GM23338 (cell line): ENCODE data around the gene FRAT1. TPM values are rescaled to one million over a fixed set of nuclear protein-coding genes. Genes with fewer than 3 reads are reported as not detected.

ENCODE experiments used
- ATAC-seq: fragments of 200-7000 bp; cut with Tn5 transposase; 3 replicates; pipeline ENCODE4 v1.9.1; 2020
- DNase-seq: peaks from one replicate; pipeline ENCODE4 v3.0.0-alpha.2; 2015; ENCODE audit warnings: low spot score
- H2AFZ ChIP-seq: fragments of 200-600 bp; sonication (generic); 2 replicates; pipeline ENCODE4 v1.8.0; 2016; ENCODE audit warnings: antibody characterized with exemption, mild to moderate bottlenecking, moderate library complexity
- H3F3A ChIP-seq: fragments of 200-600 bp; sonication (generic); replicated peaks from 2 replicates; pipeline ENCODE4 v1.8.0; 2017; ENCODE audit warnings: antibody characterized with exemption, mixed run types, low read depth
- H3K27ac ChIP-seq: fragments of 200-600 bp; sonication (generic); 2 replicates; pipeline ENCODE4 v1.6.1; 2016; ENCODE audit warnings: low read depth
- H3K27me3 ChIP-seq: fragments of 200-600 bp; sonication (generic); 2 replicates; pipeline ENCODE4 v1.8.0; 2016; ENCODE audit warnings: mild to moderate bottlenecking, mixed run types, moderate library complexity; ENCODE audit not compliant: insufficient read depth
- H3K36me3 ChIP-seq: fragments of 200-600 bp; sonication (generic); 2 replicates; pipeline ENCODE4 v1.8.0; 2016; ENCODE audit warnings: mild to moderate bottlenecking; ENCODE audit not compliant: insufficient read depth
- H3K4me1 ChIP-seq: fragments of 200-600 bp; sonication (generic); 2 replicates; pipeline ENCODE4 v1.8.0; 2016; ENCODE audit warnings: mild to moderate bottlenecking, moderate library complexity; ENCODE audit not compliant: insufficient read depth
- H3K4me2 ChIP-seq: fragments of 200-600 bp; sonication (generic); 2 replicates; pipeline ENCODE4 v1.7.1; 2017; ENCODE audit warnings: mixed run types
- H3K4me3 ChIP-seq: fragments of 200-600 bp; sonication (generic); 2 replicates; pipeline ENCODE4 v1.6.1; 2016; ENCODE audit warnings: mixed run types
- H3K79me2 ChIP-seq: fragments of 200-600 bp; sonication (generic); replicated peaks from 2 replicates; pipeline ENCODE4 v1.8.0; 2017; ENCODE audit warnings: mild to moderate bottlenecking; ENCODE audit not compliant: insufficient read depth
- H3K9me2 ChIP-seq: fragments of 200-600 bp; sonication (generic); 2 replicates; pipeline ENCODE4 v1.8.0; 2017; ENCODE audit not compliant: insufficient read depth
- H4K20me1 ChIP-seq: fragments of 200-600 bp; sonication (generic); replicated peaks from 2 replicates; pipeline ENCODE4 v1.8.0; 2017; ENCODE audit warnings: mild to moderate bottlenecking; ENCODE audit not compliant: insufficient read depth
- H3K27ac Mint-ChIP-seq: 2 replicates; pipeline ENCODE4 v1.8.0; 2020; ENCODE audit warnings: inconsistent platforms, mild to moderate bottlenecking, moderate library complexity, mixed read lengths
- H3K27me3 Mint-ChIP-seq: 3 replicates; pipeline ENCODE4 v1.8.0; 2022; ENCODE audit warnings: low read depth, mild to moderate bottlenecking, moderate library complexity, mixed read lengths, inconsistent platforms; ENCODE audit not compliant: insufficient read depth, poor library complexity
- H3K36me3 Mint-ChIP-seq: 3 replicates; pipeline ENCODE4 v1.8.0; 2021; ENCODE audit warnings: low read depth, mild to moderate bottlenecking, inconsistent platforms, moderate library complexity, mixed read lengths
- H3K4me1 Mint-ChIP-seq: 3 replicates; pipeline ENCODE4 v1.8.0; 2020; ENCODE audit warnings: mild to moderate bottlenecking, inconsistent platforms, mixed read lengths
- H3K4me3 Mint-ChIP-seq: 3 replicates; pipeline ENCODE4 v1.8.0; 2021; ENCODE audit warnings: moderate library complexity, mild to moderate bottlenecking, inconsistent platforms, mixed read lengths
- H3K9me3 Mint-ChIP-seq: 3 replicates; pipeline ENCODE4 v1.8.0; 2020; ENCODE audit warnings: moderate library complexity, mild to moderate bottlenecking, inconsistent platforms, mixed read lengths
- CREB1 ChIP-seq: fragments of 250-450 bp; sonication (Bioruptor Pico); IDR thresholded peaks from 2 replicates; pipeline ENCODE4 v1.5.0; 2020; ENCODE audit warnings: low read depth, mild to moderate bottlenecking, moderate library complexity
- EZH2 ChIP-seq: fragments of 200-600 bp; sonication (generic); IDR thresholded peaks from one replicate; pipeline ENCODE4 v1.8.0; 2017; ENCODE audit warnings: antibody characterized with exemption, mild to moderate bottlenecking, low read depth; ENCODE audit not compliant: unreplicated experiment
- JUNB ChIP-seq: IDR thresholded peaks from one replicate; pipeline ENCODE4 v1.6.1; 2016; ENCODE audit warnings: antibody characterized with exemption; ENCODE audit not compliant: unreplicated experiment
- NANOG ChIP-seq: IDR thresholded peaks from 2 replicates; pipeline ENCODE4 v1.6.1; 2016; ENCODE audit warnings: antibody characterized with exemption, borderline replicate concordance
- POLR2AphosphoS5 ChIP-seq: IDR thresholded peaks from 2 replicates; pipeline ENCODE4 v1.6.1; 2016; ENCODE audit warnings: antibody characterized with exemption, low read depth
- REST ChIP-seq: IDR thresholded peaks from one replicate; pipeline ENCODE4 v1.6.1; 2018; ENCODE audit warnings: antibody characterized with exemption; ENCODE audit not compliant: unreplicated experiment
- STAT1 ChIP-seq: IDR thresholded peaks from one replicate; pipeline ENCODE4 v1.6.1; 2016; ENCODE audit warnings: antibody characterized with exemption; ENCODE audit not compliant: unreplicated experiment
- ZNF114 ChIP-seq: fragments of 250-450 bp; sonication (Bioruptor Pico); IDR thresholded peaks from 2 replicates; pipeline ENCODE4 v1.5.0; 2020; ENCODE audit warnings: mild to moderate bottlenecking, moderate library complexity
- ZNF331 ChIP-seq: fragments of 250-450 bp; sonication (Bioruptor Pico); IDR thresholded peaks from 2 replicates; pipeline ENCODE4 v1.5.0; 2020; ENCODE audit warnings: low read depth, mild to moderate bottlenecking, moderate library complexity
- ZNF462 ChIP-seq: fragments of 250-450 bp; sonication (Bioruptor Pico); IDR thresholded peaks from 2 replicates; pipeline ENCODE4 v1.5.0; 2020; ENCODE audit warnings: mild to moderate bottlenecking, moderate library complexity
- polyA plus RNA-seq: library from polyadenylated mRNA; unstranded; fragments of >200 nt; fragmentation: Nextera tagmentation; extraction: Ambion mirVana; gene quantifications from 2 replicates; pipeline ENCODE4 v1.2.1, GENCODE V29; 2016
- total RNA-seq: library from RNA; depleted of rRNA; stranded (reverse); fragments of >200 nt; shearing (Covaris generic); gene quantifications from 2 replicates; pipeline ENCODE4 v1.2.3, GENCODE V29; 2014
- TF ChIP-seq, protein P1 (sequence below), 2 experiments: fragments of 200-600 bp in 1 of 2; sonication (generic) in 1 of 2; conservative IDR thresholded peaks; 2 replicates each; pipeline versions ENCODE4 v1.5.1 to v1.6.1; 2016 to 2017; ENCODE audit warnings: antibody characterized with exemption in 2 of 2, low read depth in 2 of 2, mild to moderate bottlenecking in 2 of 2, moderate library complexity in 1 of 2

Gene FRAT1
- total and polyA plus RNA-seq, 2 experiments from 2014 or later, result 1.4 to 8.5 TPM

GRCh38 chr10:97336006-97336405 is 16.9 kb downstream of the FRAT1 start:
- H3K27me3 Mint-ChIP-seq, result peaks cover 23% of the 10 kb centered on the region

More at GRCh38 chr10:97336006-97336405, 16.9 kb downstream of the FRAT1 start:
- peaks cover 48% of the 10 kb centered on the region for H3K4me1 Mint-ChIP-seq
- H3K27ac Mint-ChIP-seq, result no peak overlapping the region
- Histone ChIP-seq H3K27ac (peak overlapping the region; percentile 98), H3K79me2 (peaks cover 29% of the 10 kb centered on the region), H3K4me3 (peak overlapping the region; percentile 43), H3K27me3 (no peaks in the 10 kb centered on the region), H4K20me1 (peaks cover 14% of the 10 kb centered on the region), H3K4me1 (peaks cover 47% of the 10 kb centered on the region), H3F3A (peaks cover 19% of the 10 kb centered on the region), H3K36me3 (no peaks in the 10 kb centered on the region), H3K4me2 (peak overlapping the region; percentile 66), H3K9me2 (no peaks in the 10 kb centered on the region), H2AFZ (no peak overlapping the region)
- TF ChIP-seq ZNF462 (CRISPR knock-in tag) (no peak), EZH2 (no peak), ZNF331 (CRISPR knock-in tag) (no peak), STAT1 (no peak), CREB1 (CRISPR knock-in tag) (no peak), POLR2AphosphoS5 (no peak), REST (no peak), NANOG (no peak), ZNF114 (no peak), JUNB (no peak)
- TF ChIP-seq, protein P1, sequence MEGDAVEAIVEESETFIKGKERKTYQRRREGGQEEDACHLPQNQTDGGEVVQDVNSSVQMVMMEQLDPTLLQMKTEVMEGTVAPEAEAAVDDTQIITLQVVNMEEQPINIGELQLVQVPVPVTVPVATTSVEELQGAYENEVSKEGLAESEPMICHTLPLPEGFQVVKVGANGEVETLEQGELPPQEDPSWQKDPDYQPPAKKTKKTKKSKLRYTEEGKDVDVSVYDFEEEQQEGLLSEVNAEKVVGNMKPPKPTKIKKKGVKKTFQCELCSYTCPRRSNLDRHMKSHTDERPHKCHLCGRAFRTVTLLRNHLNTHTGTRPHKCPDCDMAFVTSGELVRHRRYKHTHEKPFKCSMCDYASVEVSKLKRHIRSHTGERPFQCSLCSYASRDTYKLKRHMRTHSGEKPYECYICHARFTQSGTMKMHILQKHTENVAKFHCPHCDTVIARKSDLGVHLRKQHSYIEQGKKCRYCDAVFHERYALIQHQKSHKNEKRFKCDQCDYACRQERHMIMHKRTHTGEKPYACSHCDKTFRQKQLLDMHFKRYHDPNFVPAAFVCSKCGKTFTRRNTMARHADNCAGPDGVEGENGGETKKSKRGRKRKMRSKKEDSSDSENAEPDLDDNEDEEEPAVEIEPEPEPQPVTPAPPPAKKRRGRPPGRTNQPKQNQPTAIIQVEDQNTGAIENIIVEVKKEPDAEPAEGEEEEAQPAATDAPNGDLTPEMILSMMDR (conservative IDR thresholded peaks at IDR 0.05; ENCODE audit: low read depth in 2 of 2), result no peak
- ATAC-seq (no peak), DNase-seq (no peak)
- no peaks in the 10 kb centered on the region for H3K9me3 Mint-ChIP-seq
- H3K4me3 Mint-ChIP-seq, result peak overlapping the region; percentile 62
- peaks cover 20% of the 10 kb centered on the region for H3K36me3 Mint-ChIP-seq
